ENCODE measurements around the gene AAK1.

Gene AAK1

DNA sequence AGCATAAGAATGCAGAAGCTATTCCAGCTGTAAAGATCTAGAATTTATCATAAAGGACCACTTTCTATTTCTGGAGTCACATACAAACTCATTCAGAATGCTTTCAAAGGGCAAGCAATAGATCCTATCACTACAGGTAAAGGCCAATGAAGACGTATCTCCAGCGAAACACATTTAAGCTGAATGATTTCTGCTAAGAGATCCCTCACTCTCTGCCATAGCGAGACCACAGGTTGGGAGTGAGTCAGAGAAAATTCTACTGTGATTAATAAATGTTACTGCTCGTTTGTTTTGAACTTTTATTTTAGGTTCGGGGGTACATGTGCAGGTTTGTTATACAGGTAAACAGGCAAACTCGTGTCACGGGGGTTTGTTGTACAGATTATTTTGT, 133.8 kb downstream of the AAK1 start:
- no peak overlapping the region for H3K4me3 ChIP-seq (ENCODE audit: low read depth, low read length)
- DNase-seq (ENCODE audit: low read depth) = no peak
- TF ChIP-seq, protein P1, sequence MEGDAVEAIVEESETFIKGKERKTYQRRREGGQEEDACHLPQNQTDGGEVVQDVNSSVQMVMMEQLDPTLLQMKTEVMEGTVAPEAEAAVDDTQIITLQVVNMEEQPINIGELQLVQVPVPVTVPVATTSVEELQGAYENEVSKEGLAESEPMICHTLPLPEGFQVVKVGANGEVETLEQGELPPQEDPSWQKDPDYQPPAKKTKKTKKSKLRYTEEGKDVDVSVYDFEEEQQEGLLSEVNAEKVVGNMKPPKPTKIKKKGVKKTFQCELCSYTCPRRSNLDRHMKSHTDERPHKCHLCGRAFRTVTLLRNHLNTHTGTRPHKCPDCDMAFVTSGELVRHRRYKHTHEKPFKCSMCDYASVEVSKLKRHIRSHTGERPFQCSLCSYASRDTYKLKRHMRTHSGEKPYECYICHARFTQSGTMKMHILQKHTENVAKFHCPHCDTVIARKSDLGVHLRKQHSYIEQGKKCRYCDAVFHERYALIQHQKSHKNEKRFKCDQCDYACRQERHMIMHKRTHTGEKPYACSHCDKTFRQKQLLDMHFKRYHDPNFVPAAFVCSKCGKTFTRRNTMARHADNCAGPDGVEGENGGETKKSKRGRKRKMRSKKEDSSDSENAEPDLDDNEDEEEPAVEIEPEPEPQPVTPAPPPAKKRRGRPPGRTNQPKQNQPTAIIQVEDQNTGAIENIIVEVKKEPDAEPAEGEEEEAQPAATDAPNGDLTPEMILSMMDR (IDR thresholded peaks at IDR 0.05; ENCODE audit: insufficient read depth, low read depth, low read length, missing control alignments) = no peak

DNA sequence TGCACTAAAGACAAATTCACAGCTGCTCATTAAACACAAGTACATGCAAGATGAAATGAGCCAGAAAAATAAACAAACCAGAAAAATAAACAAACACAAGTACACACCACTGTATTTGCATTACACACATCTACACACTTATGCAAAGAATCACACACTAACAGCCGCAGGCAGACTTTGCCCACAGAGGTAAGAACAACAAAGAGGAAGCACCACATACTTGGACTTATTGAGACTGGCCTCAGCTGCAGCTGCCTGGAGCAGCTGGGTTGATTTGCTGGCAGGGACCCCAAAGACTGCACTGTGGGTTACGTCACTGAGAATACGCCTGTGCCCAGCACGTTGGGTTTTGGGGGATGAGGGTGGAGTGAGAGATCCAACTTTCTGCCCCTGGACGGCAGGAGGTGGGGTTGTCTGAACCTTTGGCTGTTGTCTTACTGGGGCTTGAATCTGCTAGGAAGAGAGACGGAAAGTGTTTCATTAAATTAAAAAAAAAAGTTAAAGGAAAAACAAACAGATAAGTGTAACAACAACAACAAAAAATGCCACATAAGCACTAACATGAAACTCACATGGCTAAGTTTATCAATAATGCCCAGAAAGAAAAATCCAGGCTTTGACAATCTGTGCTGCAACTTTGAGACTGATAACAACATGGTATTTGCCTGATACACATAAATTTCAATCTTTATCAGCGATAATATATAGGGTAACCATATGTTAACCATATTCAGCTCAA, 134.4 kb downstream of the AAK1 start:
- TF ChIP-seq, protein P1 (IDR thresholded peaks at IDR 0.05; ENCODE audit: insufficient read depth, low read depth, low read length, missing control alignments) = no peak
- DNase-seq (ENCODE audit: low read depth) = no peak
- H3K4me3 ChIP-seq (ENCODE audit: low read depth, low read length) = no peak overlapping the region

DNA sequence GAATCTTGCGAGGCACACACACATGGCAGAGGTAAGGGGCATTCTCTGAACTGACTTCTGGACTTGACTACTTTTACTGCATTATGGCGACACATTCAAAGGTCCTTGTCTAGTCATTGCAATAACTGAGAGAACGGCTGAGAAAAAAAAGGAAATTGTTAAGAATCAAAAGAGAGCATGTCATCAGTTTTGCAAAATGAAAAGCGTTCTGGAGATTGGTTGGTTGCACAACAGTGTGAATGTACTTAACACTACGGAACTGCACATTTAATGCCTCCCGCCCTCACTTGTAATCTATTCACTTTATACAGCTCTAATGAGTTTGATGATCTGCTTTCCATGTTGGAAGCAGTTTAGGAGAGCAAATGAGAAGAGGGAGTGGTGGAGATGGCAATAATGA, 137.8 kb downstream of the AAK1 start:
- no peak overlapping the region for H3K4me3 ChIP-seq (ENCODE audit: low read depth, low read length)
- TF ChIP-seq, protein P1 (IDR thresholded peaks at IDR 0.05; ENCODE audit: insufficient read depth, low read depth, low read length, missing control alignments) = no peak
- DNase-seq (ENCODE audit: low read depth) = no peak

DNA sequence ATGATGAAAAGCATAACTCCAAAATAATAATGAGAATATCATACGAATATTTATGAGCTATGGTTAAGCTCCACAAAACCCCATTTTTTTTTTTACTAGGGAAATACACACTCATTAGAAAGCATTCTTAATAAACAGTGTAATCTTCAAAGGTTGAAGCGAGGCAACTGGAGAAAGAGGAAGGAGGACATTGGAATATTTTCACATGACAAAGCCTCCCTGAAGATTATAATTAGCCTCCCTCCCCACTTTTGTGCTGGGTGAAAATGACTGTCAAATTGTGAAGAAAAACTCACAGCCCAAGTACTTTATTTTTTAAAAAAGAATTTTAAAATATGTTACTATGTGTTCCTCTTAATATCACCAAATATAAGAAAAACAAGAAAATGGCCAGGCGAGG, 142.2 kb downstream of the AAK1 start:
- TF ChIP-seq, protein P1 (IDR thresholded peaks at IDR 0.05; ENCODE audit: insufficient read depth, low read depth, low read length, missing control alignments) = no peak
- no peak for DNase-seq (ENCODE audit: low read depth)
- no peak overlapping the region for H3K4me3 ChIP-seq (ENCODE audit: low read depth, low read length)

DNA sequence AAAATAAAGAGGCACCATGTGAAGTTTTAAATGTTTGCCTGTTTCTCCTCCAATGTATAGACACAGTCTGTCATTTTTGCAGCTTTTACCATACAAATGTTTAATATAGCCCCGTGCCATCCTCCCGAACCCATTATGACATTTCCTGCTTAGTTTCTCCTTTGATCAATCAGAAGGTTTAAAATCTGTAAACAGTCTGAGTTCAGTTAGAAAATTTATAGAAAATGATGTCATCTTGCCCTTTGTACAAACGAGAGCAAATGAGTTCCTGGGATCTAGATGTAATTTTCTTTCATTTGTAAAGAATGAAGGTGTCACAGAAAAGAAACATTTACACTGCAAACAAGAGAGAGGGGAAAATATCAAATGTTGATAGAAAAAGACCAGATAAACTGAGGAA, 143.6 kb downstream of the AAK1 start:
- TF ChIP-seq, protein P1 (IDR thresholded peaks at IDR 0.05; ENCODE audit: insufficient read depth, low read depth, low read length, missing control alignments) = no peak
- no peak overlapping the region for H3K4me3 ChIP-seq (ENCODE audit: low read depth, low read length)
- no peak for DNase-seq (ENCODE audit: low read depth)

DNA sequence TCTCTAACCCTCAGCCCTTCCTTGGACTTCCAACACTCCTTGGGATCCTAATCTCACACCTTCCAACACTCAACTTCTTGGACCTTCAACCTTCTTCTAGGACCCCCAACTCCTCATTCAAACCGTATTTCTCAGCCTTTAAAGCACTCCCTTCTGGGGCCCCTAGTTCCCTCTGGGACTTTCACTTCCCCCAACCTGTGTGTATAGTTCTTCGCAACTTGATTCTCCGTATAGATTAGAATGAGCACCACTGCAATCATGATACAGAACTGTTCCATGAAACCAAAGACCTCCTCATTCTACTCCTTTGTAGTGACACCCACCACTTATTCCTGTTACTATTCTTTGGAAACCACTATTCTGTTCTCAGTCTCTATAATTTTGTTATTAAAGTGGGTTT, 144.3 kb downstream of the AAK1 start:
- no peak overlapping the region for H3K4me3 ChIP-seq (ENCODE audit: low read depth, low read length)
- DNase-seq (ENCODE audit: low read depth) = no peak
- TF ChIP-seq, protein P1 (IDR thresholded peaks at IDR 0.05; ENCODE audit: insufficient read depth, low read depth, low read length, missing control alignments) = no peak

DNA sequence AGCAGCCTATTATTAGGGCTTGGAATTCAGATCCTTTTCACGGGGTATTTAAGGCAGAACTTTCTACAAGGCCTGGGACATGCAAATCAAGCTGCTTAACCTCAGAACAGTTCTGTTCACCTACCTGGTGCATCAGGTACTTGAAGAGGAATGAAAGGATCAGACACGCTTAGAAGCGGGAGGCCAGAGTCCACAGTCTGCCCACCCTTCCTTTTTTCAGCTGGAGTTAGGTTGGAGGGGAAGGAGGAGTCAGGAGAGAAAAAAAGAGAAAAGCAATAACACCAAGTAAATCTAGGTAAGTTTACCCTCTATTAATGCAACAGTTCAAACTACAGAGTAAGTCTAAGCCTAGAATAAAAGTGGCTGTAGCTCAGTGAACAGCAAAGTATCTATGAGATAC, 147.7 kb downstream of the AAK1 start:
- TF ChIP-seq, protein P1 (IDR thresholded peaks at IDR 0.05; ENCODE audit: insufficient read depth, low read depth, low read length, missing control alignments) = no peak
- H3K4me3 ChIP-seq (ENCODE audit: low read depth, low read length) = no peak overlapping the region
- no peak for DNase-seq (ENCODE audit: low read depth)
